Testis (tissue), 2 donors: ENCODE measurements around the gene FBL.

Source experiments
- POLR2A ChIP-seq: fragments of 450-650 bp; IDR thresholded peaks from one replicate; pipeline ENCODE4 v1.6.1; 2017; ENCODE audit warnings: antibody characterized with exemption, mild to moderate bottlenecking, moderate library complexity
- TF ChIP-seq, protein P1 (sequence below), 3 experiments: fragments of 450-650 bp in 2 of 3; fragments of 200-600 bp in 1 of 3; sonication (generic) in 1 of 3; IDR thresholded peaks; one replicate each; pipeline ENCODE4 v1.5.1; 2016 to 2019; ENCODE audit warnings: antibody characterized with exemption in 3 of 3, mild to moderate bottlenecking in 2 of 3, moderate library complexity in 1 of 3

DNA sequence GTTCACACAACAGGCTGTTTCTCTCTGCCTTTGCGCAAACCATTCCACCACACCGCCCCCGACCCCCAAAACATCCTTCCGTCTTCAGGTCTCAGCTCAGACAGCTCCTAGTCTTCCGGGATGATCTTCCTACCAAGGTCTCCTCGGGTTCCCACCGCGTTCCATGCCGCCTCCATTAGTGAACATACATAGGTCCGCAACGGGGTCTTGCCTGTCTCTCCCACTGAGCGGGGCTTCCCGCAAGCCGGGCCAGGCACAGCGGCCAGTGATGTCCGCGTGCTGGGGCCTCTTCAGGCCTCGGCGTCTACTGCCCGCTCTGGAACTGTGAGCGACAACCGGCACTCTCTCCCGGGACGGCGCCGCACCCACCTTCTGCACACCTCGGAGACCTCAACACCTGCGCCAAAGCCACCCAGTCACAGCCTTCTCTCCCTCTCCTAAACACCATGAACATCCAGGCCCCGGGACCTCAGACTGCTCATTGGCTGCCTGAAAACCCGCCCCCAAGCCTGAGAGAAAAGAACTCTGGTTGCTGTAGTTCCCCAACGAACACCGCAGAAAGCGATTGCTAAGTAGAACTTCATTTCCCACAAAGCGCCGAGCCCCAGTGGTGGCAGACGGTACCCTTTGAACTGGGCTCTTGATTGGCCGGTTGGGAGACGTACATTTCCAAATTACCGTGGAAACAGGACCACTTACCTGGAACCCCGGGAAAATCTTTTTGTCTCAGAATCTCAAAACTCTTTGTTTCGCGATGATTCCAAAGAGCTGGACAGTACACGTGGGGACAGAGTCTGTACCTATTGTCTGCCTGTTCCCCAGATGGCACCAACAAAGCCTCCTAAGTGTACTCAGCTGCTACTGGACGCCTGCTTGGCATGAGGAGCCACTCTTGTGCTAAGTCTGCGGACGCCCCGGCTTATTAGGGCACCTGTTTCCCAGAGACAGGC lies 21.8 kb downstream of the FBL start:
- TF ChIP-seq, protein P1, sequence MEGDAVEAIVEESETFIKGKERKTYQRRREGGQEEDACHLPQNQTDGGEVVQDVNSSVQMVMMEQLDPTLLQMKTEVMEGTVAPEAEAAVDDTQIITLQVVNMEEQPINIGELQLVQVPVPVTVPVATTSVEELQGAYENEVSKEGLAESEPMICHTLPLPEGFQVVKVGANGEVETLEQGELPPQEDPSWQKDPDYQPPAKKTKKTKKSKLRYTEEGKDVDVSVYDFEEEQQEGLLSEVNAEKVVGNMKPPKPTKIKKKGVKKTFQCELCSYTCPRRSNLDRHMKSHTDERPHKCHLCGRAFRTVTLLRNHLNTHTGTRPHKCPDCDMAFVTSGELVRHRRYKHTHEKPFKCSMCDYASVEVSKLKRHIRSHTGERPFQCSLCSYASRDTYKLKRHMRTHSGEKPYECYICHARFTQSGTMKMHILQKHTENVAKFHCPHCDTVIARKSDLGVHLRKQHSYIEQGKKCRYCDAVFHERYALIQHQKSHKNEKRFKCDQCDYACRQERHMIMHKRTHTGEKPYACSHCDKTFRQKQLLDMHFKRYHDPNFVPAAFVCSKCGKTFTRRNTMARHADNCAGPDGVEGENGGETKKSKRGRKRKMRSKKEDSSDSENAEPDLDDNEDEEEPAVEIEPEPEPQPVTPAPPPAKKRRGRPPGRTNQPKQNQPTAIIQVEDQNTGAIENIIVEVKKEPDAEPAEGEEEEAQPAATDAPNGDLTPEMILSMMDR (IDR thresholded peaks at IDR 0.05) = peak in 1 of 3 experiments; percentile 10
- TF ChIP-seq POLR2A = no peak
